Hematopoietic multipotent progenitor cell treated with erythropoietin and hydrocortisone succinate and interleukin-3 and kit ligand, for 8 days (in vitro differentiated cells): ENCODE measurements around the gene SGMS2.
A peak's percentile ranks its signal among the peaks of the same experiment; 100 is the strongest.
"Not testable (repeated sequence)": the region's sequence is repeated elsewhere in the genome, so short reads cannot be mapped to it uniquely, and the experiment has no call there.

Experiments used
- DNase-seq: peaks from one replicate; pipeline ENCODE4 v3.0.0-alpha.2; 2015

Gene SGMS2

DNA sequence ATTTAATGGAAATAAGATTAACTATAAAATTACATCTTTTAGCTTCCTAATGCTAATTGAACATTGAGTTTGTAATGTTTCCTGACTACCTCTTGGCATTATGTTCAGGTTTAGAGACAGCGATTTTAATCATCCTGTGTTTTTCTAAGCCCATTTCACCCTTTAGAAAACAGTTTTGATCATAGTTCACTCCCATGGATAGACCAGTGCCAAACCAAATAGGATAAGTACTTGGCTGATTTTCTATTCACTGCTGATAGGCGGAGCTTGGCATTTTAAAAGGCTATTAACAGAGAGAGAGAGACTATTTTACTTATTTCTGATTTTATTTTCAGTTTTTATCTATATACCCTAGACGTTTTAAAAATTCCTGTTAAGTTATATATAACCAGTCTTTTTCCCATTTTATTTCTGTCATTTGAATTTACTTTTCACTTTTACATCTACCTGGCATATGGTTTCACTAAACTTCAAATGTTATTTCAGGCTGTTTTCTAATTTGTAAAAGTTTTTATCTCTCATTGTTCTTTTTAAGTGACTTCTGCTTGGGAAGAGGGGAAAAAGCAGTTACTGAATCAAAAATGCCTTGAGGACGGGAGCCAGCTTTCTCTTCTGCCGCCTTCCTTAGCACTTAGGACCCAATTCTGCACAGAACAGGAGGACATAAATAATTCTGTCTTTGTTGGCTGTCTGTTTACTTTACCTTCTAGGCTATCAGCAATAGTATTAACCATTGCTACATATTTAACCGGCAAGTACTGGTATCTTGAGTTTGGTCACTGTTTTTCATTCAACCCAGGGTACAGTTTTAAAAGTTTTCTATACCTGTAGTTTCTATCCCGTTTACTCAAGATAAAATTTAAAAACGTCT lies 46.4 kb downstream of the SGMS2 start:
- DNase-seq: no peak

DNA sequence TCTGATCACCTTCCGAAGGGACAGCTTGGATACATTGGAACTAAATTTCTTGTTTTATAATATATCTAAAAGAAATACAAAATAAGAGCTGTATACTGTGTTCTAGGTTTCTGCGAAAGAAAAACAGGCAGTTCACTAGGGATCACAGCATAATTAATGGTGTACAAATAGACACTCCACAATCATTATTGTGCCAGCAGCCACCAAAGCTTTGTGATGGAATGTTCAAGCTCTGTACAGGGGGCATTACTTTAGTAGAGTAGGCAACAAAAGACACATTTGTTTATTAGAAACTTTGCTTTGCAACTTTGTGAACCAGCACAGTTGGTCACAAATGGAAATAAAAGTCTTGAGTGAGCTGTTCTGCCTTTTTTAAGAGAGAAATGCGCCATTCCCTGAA lies 49.3 kb downstream of the SGMS2 start:
- DNase-seq: no peak

DNA sequence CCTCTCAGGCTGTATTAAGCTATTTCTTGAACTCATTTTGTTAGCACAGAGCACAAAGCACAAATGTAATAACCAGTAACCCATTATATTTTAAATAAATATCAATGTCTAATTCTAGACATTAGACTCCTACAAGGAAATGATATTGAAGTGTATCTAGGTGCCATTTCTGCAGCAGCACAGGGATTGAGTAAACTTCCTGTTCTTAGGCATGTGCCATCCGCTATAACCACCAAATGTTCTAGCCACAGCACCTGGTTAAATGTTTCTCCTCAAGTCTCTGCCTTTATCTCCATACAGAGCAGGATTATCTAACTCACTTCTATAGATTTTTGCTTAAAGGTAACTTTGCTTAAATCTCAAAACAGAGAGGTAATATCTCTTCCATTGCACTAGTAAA lies 51.4 kb downstream of the SGMS2 start:
- no peak for DNase-seq

DNA sequence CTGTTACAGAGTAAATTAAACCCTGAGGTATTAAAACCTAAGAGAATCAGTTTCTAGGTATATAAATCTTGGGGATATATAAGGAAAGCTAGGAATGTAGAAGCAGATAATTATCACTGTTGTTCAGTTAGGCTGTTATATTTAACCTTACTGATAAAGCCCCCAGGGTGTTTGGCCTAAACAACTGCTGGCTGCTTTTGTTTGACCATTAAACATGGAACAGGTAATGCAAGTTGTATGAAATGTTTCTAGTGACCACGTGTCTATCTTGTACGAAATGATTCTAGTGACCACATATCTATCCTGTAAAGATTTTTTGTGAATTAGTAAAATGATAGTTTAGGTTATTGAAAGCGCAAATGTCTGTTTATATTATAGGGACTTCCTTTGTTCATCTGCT lies 52.6 kb downstream of the SGMS2 start:
- DNase-seq: no peak

DNA sequence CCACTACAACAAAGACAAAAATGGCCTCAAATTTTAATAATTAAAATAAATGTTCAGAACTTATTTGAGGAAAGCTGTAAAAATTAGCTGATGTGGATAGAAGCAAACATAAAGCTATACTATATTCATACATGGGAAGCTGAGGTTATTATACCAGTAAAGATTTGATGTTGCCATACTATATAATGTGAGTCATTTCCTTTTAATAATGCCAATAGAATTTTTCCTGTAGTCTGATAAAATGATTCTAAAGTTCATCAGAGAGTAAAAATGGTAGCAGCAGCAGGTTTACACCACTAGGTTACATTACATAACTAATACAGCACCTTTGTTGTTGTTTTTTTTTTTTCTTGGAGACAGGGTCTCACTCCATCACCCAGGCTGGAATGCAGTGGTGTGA lies 61.1 kb downstream of the SGMS2 start:
- DNase-seq: no peak

DNA sequence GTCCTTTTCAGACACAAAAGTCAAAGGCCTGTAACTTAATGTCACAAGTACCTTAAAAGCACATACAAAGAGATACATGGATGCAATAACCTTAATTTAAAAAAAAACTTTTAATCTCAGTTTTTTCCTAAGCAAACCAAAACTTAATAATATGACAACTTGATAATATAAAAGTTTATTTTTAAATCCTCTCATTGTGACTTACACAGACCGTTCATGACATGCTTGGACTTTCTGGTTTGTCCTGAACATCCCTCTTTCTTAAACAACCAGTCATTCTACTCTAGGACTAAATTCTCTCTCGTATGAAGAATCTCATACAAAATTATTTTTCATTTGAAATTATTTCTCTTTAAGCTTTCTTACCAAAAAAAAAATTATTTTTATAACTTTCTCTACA lies 63.5 kb downstream of the SGMS2 start:
- DNase-seq: peak; percentile 13

DNA sequence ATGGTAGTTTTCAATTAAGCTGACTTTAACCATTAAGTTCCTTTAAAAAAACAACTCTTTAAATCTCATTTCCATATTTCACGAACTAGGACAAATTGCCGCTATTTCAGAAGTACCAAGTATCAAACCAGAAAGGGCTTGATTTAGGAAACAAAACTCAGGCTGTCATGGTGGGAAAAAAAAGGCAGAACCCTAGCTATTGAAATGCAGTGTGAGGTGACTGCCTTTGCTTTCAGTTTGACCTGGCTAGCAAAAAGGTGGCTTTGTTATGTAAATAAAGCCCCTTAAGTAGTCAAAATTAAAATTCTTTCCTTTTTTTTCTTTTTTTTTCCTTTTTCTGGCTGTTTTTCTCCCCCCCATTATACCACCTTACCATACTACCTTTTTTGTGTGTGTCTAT lies 66.0 kb downstream of the SGMS2 start:
- no peak for DNase-seq

DNA sequence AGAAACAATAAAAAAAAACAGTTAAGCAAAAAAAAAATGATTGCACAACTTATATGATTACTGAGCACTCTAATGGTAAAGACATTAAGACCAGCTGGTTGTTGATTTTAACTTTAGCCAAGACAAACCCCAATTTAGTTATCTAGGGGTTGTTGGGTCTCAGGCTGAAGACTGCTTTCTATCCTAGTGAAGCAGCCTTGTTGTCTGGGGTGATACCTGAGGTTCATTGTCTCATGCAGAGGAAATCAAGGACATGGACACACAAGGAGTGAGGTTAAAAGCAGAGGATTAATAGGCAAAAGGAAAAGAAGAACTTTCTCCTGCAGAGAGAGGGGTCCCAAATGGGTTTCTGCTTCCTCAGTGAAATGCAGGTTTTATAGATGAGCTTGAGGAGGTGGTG lies 66.6 kb downstream of the SGMS2 start:
- no peak for DNase-seq

DNA sequence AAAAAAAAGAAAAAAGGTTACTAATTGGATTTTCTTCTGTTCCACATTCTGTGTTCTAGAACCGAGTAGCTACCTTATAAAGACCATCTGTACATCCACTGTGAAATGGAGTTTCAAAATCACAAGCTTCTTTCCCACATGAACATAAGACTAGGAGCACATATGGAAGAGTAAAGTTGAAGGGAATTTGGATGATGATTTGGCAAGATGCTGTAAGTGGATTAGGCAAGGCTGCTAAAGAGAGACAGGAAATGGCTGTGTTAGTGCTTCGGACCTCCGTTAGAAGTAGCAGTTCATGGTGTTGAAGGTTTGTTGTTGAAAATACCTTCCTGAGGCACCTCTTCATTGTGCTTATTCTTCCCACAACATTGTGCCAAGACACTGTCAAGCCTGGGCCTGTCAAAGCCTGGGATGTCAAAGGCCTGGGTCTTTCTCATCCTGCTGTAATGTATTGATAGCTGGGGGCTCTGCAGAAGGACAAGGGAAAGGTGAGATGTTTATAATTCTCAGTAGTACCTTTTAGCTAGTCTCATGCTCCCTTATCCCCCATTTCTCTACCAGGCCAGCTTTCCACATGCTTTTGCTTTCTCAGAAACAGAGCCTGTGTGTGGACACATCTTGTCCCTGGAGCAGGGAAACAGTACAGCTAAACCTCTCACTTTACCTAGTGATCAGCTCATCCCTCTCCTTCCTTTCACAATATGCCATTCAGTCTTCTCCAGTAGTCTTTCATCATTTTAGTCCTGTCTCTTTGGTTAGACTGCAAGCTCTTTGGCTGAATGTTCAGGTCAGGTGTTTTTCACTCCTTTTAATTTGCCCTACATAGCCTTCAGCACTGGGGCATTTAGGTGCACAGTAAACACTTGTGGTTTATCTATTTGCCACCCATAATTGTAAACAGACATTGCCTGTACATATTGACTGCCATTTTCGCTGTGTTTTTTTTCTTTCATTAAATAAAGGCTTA lies 68.7 kb downstream of the SGMS2 start:
- DNase-seq: no peak

DNA sequence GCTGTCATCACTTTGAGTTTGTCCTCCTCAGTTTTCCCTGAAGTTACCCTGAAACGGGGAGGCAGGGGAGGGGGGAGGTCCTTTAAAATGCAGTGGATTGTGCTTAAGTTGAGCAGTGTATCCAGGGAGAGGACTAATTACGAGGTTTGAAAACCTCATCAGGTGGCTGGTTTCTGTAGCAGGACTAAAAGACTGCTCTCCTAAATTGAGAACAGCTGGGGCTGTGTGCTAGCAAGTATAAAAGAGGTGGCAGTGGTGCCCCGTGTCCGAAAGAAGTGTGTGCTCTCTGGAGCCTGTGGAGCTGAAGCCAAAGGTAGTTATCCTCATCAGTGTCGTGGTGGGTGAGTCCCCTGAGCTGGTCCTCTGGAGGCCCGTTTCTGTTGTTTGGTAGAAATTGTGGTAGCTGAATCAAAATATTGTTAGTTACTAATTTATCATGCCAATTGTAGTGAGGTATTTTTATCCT lies 69.4 kb downstream of the SGMS2 start:
- DNase-seq: no peak

DNA sequence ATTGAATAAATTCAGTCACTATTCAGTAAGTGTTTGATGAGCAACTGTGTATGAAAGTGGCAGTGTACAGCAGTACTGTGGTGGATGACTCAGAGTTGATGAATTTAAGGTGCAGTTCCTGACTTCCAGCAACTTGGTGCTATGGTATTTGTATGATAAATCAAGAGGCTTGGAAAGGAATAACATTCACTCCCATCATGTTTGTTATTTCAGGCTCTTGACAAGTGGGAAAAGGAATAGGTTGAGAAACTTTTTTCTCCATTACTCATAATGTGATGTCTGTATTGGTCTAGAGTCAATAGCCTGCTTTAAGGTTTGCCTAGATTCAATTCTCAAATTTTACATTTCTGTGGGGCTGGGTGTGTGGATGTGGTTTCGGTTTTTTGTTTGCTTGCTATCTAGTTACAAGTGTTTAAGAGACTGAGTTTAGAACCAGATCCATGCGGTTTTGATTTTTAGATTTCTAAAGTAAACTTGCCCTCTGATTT lies 71.5 kb downstream of the SGMS2 start:
- no peak for DNase-seq

DNA sequence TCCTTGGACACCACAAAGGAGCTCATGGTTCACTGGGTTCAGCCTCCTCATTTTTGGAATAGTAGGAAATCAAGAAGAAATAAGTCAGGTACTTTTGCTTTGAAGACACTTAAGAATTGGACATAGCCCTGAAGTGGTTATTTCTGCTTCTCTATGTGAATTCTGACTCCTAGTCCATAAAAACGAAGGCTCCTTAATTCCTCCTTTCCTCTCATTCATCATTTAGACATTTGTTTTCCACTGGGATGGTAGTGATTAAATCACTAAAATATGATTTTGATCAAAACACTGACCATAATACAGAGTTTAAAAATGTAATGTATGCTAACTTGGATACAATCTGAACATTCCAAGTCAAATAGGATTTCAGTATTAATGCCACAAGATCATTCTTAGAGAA lies 71.9 kb downstream of the SGMS2 start:
- DNase-seq: no peak

DNA sequence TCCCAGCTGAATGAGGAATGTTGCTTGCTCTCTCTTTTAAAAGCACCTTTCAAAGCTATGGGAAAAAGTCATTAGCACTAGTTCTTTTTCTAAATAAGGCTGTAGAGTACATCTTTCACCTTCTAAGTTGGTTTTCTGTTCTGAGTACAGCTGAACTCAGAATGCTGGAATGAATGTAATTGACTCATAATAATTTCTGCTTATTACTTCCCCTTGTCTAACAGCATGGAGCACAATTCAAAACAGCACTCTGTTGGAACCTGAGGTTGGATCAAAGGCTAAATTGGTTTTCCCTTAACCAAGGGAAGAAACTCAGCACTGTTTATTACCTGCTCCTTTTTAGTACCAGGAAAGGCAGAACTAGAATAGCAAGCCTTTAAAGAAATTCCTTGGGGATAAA lies 73.1 kb downstream of the SGMS2 start:
- DNase-seq: no peak

DNA sequence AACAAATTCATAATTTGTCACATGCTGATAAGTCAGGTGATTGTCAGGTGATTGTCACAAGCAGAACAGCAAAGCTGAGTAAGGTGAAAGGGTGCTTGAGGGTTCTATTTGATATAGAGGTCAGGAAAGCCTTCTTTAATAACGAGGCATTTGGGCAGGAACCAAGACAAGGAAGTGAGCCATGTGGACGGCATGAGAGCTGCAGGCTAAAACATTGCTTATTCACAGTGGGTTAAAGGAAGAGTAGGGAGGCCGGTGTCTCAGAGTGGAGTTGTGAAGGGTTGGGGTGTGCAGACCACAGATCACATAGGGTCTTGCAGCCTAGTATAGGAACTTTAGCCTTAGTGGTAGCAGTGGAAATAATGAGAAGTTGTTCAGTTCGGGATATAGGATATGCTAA lies 75.3 kb downstream of the SGMS2 start:
- no peak for DNase-seq

DNA sequence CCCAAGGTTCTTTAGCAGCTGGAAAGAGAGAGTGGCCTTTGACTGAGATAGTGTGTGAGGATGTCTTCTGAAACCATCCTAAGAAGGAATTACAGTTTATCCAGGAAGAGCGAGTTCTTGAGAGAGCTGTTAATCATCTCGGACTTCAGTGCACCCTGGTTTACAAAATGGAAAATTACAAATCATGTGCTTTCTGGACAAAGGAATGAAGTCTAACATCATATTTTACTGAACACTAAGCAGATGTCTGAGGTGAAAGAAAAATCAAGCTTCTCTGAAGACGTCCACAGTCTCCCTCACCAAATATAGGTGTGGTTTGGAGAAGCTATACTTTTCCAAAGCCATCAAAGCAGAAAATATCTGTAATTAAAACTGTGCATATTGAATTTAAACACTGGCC lies 75.8 kb downstream of the SGMS2 start:
- DNase-seq: no peak

DNA sequence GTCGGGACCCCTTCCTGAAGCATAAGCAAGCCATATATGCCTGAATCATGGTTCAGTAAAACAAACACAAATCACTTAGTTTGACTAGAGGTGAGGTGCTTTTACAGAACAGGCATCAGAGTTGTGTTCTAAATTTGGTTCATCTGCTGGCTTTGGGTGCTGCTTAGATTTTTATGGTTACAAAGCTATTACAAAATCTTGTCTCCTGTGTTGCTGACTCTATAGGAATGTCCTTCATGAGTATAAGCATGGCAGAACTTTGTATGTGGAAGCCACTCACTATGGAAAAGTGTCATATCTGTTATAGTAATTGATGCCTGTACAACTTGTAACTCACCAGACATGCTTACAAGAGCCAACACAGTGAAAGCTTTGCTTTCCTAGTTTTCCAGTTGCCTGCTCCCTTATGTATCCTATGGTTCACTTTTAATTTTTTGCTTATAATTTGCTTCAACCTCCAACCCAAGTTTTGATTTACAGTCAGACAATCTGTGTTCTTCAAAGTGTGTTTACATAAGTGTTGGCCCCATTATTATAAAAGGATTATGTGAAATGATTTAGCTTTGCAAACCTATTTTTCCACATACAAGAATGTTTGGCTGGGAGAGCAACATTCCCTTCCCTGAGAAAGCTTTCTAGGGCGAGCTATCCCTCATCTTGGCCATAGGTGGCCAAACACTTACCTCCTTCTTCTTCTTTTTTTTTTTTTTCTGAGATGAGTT lies 76.6 kb downstream of the SGMS2 start:
- no peak for DNase-seq

DNA sequence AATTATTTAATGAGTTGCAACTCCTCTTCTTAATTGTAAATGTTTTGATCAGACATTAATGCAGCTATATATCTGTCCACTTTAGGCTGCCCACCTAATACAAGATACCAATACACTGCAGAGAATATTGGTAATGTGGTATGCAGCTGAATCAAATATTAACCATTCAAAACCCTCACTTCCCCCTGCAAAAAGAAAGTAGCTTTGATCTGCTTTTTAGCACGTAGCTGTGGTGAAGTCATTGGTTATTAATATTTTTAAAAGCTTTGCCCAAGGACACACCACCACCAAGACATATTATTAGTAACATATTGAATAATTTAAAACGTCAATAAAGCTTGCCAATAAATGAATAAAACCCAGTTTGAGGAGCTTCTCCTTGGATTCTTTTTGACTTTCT lies 78.0 kb downstream of the SGMS2 start:
- DNase-seq: no peak

DNA sequence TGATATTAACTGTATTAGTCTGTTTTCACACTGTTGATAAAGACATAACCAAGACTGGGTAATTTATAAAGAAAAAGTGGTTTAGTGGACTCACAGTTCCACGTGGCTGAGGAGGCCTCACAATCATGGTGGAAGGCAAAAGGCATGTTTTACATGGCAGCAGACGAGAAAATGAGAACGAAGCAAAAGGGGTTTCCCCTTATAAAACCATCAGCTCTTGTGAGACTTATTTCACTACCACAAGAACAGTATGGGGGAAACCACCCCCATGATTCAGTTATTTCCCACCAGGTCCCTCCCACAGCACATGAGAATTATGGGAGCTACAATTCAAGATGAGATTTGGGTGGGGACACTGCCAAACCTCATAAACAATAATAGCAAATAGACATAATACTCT lies 80.3 kb downstream of the SGMS2 start:
- not testable (repeated sequence) for DNase-seq

DNA sequence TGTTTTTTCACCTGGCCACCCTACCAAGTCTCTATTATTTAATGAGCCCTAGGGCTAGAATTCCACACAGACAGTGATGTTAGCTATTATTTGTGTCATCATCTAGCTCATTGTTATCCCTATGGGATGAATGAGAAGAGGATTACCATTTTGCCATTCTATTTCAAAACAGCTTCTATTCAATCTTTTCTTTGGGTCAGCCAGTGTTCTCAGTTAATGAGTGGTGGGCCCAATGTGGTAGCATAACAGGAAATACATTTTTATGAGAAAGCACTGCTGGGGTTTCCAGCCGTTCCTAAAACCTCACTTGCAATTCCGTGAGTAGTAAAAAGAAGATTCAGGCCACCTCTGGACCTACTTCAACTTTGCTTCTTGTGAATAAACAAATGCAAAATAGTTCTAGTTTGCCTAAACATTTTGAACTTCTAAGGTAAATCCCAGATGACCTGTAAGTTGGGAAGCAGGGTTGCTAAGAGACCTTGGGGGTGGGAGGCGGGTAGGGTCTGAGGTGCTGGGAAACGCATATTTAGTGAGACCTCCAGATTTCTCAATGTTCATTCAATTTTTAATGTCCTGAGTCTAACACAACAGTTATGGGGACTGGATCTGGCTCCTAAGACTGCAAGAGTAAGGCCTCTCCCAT lies 81.8 kb downstream of the SGMS2 start:
- DNase-seq: no peak

DNA sequence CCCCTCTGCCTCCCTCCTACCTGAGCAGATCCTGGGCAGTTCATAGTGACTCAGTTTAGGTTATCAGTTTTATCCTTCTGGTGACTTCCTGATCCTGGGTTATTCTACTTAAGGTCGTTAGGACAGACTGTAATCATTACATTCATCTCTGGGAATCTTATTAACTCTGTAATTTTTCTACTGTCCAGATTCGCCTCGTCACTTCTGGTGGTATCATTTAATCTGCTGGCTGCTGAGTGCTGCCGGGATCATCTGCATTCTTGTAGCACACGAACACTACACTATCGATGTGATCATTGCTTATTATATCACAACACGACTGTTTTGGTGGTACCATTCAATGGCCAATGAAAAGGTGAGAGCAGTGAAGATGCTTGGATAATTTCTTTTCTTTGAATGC lies 83.6 kb downstream of the SGMS2 start:
- no peak for DNase-seq

DNA sequence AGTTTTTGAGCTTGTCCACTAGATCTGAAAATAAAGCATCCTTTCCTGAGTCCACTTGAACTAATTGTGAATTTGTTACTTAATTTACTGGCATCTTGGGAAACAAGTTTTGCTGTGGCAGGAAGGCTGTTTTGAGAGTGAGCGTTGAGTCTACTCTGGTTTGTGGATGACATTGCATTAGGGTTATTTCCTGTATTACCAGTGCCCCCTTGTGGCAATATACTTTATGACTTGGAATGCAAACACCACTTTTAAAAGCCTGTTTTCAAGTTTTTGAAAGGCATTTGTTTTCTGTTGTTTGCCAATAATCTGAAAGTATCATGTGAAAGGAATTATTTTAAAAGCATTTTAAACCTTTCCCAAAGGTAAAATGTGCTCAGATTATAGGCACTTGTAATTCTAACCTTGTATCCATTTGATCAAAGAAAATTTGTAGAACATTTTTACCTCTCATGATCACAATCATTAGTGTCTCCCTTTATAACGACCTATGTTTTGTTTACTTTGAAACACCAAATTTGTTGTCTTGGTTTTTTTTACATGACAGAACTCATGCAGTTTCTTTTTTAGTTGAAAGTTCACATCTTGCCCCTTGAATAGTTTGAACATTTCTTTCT lies 88.7 kb downstream of the SGMS2 start:
- peak; percentile 74 for DNase-seq

DNA sequence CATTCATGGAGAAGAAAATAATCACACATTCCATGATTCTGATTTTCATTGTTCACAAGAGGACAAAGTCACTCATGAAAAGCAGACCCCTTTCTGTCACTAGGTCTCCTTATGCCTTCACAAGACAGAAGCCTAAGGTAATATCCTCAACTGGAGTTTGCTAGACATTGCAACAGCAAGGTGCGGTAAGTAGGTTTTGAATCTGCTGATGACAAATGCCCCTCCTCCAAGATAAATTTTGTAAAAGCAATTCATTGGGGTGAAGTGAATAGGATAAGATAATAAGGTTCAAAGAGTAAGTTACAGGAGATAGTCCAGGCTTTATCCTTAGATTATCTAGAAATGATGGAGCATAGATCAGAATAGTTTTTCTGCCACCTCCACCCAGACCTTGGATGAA lies 90.5 kb downstream of the SGMS2 start:
- DNase-seq: no peak
